GM21529 (cell line): Measurements from ENCODE around the gene TUFM.

Experiments
- ATAC-seq: cut with Tn5 transposase; IDR thresholded peaks from one replicate; pipeline ENCODE4 v1.9.1; 2021; ENCODE audit not compliant: unreplicated experiment

The TUFM gene

DNA sequence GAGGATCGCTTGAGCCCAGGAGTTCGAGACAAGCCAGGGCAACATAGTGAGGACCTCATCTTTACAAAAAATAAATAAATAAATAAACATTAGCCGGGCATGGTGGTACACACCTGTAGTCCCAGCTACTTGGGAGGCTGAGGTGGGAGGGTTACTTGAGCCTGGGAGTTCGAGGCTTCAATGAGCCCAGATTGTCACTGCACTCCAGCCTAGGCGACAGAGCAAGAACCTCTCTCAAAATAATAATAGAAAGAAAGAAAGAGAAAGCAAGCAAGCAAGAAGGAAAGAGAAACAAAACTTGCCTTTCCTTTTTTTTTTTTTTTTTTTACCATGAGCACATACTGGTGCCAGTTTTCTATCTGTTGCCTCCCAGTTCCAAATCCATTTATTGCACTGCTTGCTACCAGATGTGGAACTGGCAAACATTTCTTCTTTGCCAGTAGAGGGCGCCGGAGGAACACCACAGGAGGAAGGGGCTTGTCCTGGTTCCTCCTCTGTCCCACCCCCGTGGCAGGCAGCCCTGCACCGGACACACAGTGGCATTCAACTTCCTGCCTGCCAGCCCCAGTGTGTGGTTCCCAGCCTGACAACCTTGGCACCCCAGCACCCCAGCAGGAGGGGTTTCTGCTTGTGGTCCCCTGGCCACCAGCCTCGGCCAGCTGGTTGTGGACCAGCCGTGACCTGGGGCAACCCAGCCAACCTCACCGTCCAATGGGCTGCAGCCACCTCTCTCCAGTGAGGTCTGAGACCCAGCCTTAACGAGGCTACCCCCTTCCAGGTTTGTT, 43.7 kb downstream of the TUFM start:
- ATAC-seq = peak; percentile 92
